Measurements from ENCODE around the gene MRFAP1L1.

The MRFAP1L1 gene

GRCh38 chr4:6697131-6697530 lies 12.5 kb downstream of the MRFAP1L1 start:
- Histone ChIP-seq H2AFZ (ENCODE audit: low read depth) (no peak overlapping the region), H3K9ac (no peak overlapping the region), H4K20me1 (ENCODE audit: insufficient read depth) (no peaks in the 10 kb centered on the region), H3K36me3 (ENCODE audit: insufficient read depth) (no peaks in the 10 kb centered on the region), H3K4me1 (ENCODE audit: low read depth, poor library complexity, severe bottlenecking) (no peaks in the 10 kb centered on the region), H3K79me2 (ENCODE audit: insufficient read depth, low read depth) (no peaks in the 10 kb centered on the region), H3K27ac (no peak overlapping the region), H3K4me3 (IDR thresholded peaks at IDR 0.05; ENCODE audit: insufficient read depth, low read depth, low read length) (no peak overlapping the region), H3K4me2 (no peak overlapping the region), H3K27me3 (ENCODE audit: insufficient read depth, low read depth) (no peaks in the 10 kb centered on the region)
- TF ChIP-seq CTCF (conservative IDR thresholded peaks at IDR 0.05; ENCODE audit: low read depth, low read length) = no peak

- H3K4me3 ChIP-seq (IDR thresholded peaks at IDR 0.05; ENCODE audit: insufficient read depth, low read depth, low read length) = no peak overlapping the region
- TF ChIP-seq CTCF (conservative IDR thresholded peaks at IDR 0.05; ENCODE audit: low read depth, low read length) = no peak
- H3K9ac ChIP-seq = no peak overlapping the region
- no peaks in the 10 kb centered on the region for H3K79me2 ChIP-seq (ENCODE audit: insufficient read depth, low read depth)
- H3K4me2 ChIP-seq = no peak overlapping the region
- H3K36me3 ChIP-seq (ENCODE audit: insufficient read depth) = no peaks in the 10 kb centered on the region
- no peak overlapping the region for H3K27ac ChIP-seq
- H3K4me1 ChIP-seq (ENCODE audit: low read depth, poor library complexity, severe bottlenecking) = no peaks in the 10 kb centered on the region
- no peaks in the 10 kb centered on the region for H3K27me3 ChIP-seq (ENCODE audit: insufficient read depth, low read depth)
- no peak overlapping the region for H2AFZ ChIP-seq (ENCODE audit: low read depth)
- H4K20me1 ChIP-seq (ENCODE audit: insufficient read depth) = no peaks in the 10 kb centered on the region
Observed at GRCh38 chr4:6696611-6697010, 13.1 kb downstream of the MRFAP1L1 start.

- Histone ChIP-seq H3K79me2 (ENCODE audit: insufficient read depth, low read depth) (no peaks in the 10 kb centered on the region), H3K4me1 (ENCODE audit: low read depth, poor library complexity, severe bottlenecking) (no peaks in the 10 kb centered on the region), H3K4me2 (no peak overlapping the region), H3K9ac (no peak overlapping the region), H3K27ac (no peak overlapping the region), H3K27me3 (ENCODE audit: insufficient read depth, low read depth) (no peaks in the 10 kb centered on the region), H2AFZ (ENCODE audit: low read depth) (no peak overlapping the region), H3K4me3 (IDR thresholded peaks at IDR 0.05; ENCODE audit: insufficient read depth, low read depth, low read length) (no peak overlapping the region), H4K20me1 (ENCODE audit: insufficient read depth) (no peaks in the 10 kb centered on the region), H3K36me3 (ENCODE audit: insufficient read depth) (no peaks in the 10 kb centered on the region)
- no peak for TF ChIP-seq CTCF (conservative IDR thresholded peaks at IDR 0.05; ENCODE audit: low read depth, low read length)
Observed at GRCh38 chr4:6695660-6696610, 13.7 kb downstream of the MRFAP1L1 start.

GRCh38 chr4:6694177-6694901 lies 15.3 kb downstream of the MRFAP1L1 start:
- H3K79me2 ChIP-seq (ENCODE audit: insufficient read depth, low read depth) = no peaks in the 10 kb centered on the region
- no peak overlapping the region for H3K4me3 ChIP-seq (IDR thresholded peaks at IDR 0.05; ENCODE audit: insufficient read depth, low read depth, low read length)
- no peaks in the 10 kb centered on the region for H3K4me1 ChIP-seq (ENCODE audit: low read depth, poor library complexity, severe bottlenecking)
- no peak overlapping the region for H3K27ac ChIP-seq
- H2AFZ ChIP-seq (ENCODE audit: low read depth) = no peak overlapping the region
- no peaks in the 10 kb centered on the region for H4K20me1 ChIP-seq (ENCODE audit: insufficient read depth)
- no peaks in the 10 kb centered on the region for H3K36me3 ChIP-seq (ENCODE audit: insufficient read depth)
- TF ChIP-seq CTCF (conservative IDR thresholded peaks at IDR 0.05; ENCODE audit: low read depth, low read length) = no peak
- H3K9ac ChIP-seq = no peak overlapping the region
- no peaks in the 10 kb centered on the region for H3K27me3 ChIP-seq (ENCODE audit: insufficient read depth, low read depth)
- no peak overlapping the region for H3K4me2 ChIP-seq
